HEK293 (cell line): Measurements from ENCODE around the gene AFG1L.

Source experiments
- ELK4 ChIP-seq: IDR thresholded peaks from 2 replicates; pipeline ENCODE4 v1.6.1; 2011; ENCODE audit warnings: mild to moderate bottlenecking, low read depth, low read length, borderline replicate concordance
- FEZF1 ChIP-seq: fragments of 450-650 bp; formaldehyde crosslinking; IDR thresholded peaks from 2 replicates; pipeline ENCODE4 v1.5.1; 2016; ENCODE audit warnings: missing biosample characterization, missing genetic modification characterization
- GLIS2 ChIP-seq: fragments of 450-650 bp; formaldehyde crosslinking; IDR thresholded peaks from 2 replicates; pipeline ENCODE4 v1.5.1; 2016; ENCODE audit warnings: missing biosample characterization, missing genetic modification characterization
- KLF1 ChIP-seq: fragments of 450-650 bp; formaldehyde crosslinking; IDR thresholded peaks from 2 replicates; pipeline ENCODE4 v1.5.1; 2016; ENCODE audit warnings: missing biosample characterization, missing genetic modification characterization
- KLF16 ChIP-seq: fragments of 450-650 bp; formaldehyde crosslinking; IDR thresholded peaks from 2 replicates; pipeline ENCODE4 v1.5.1; 2017; ENCODE audit warnings: missing biosample characterization, missing genetic modification characterization
- PATZ1 ChIP-seq: fragments of 450-650 bp; formaldehyde crosslinking; IDR thresholded peaks from 2 replicates; pipeline ENCODE4 v1.5.1; 2016; ENCODE audit warnings: missing biosample characterization, missing genetic modification characterization
- PRDM4 ChIP-seq: fragments of 450-650 bp; formaldehyde crosslinking; IDR thresholded peaks from 2 replicates; pipeline ENCODE4 v1.5.1; 2017; ENCODE audit warnings: missing biosample characterization, missing genetic modification characterization
- TSHZ1 ChIP-seq: fragments of 450-650 bp; formaldehyde crosslinking; IDR thresholded peaks from 2 replicates; pipeline ENCODE4 v1.5.1; 2016; ENCODE audit warnings: missing biosample characterization, missing genetic modification characterization, borderline replicate concordance
- ZBTB11 ChIP-seq: fragments of 450-650 bp; formaldehyde crosslinking; conservative IDR thresholded peaks from 2 replicates; pipeline ENCODE4 v1.5.1; 2016; ENCODE audit warnings: low read depth, missing biosample characterization, missing genetic modification characterization
- ZBTB6 ChIP-seq: fragments of 450-650 bp; formaldehyde crosslinking; IDR thresholded peaks from 2 replicates; pipeline ENCODE4 v1.5.1; 2017; ENCODE audit warnings: missing biosample characterization, missing genetic modification characterization
- ZNF114 ChIP-seq: fragments of 450-650 bp; formaldehyde crosslinking; IDR thresholded peaks from 2 replicates; pipeline ENCODE4 v1.5.0; 2017; ENCODE audit warnings: missing biosample characterization, missing genetic modification characterization
- ZNF132 ChIP-seq: fragments of 450-650 bp; formaldehyde crosslinking; IDR thresholded peaks from 2 replicates; pipeline ENCODE4 v1.5.1; 2017; ENCODE audit warnings: missing biosample characterization, missing genetic modification characterization, borderline replicate concordance
- ZNF146 ChIP-seq: fragments of 450-650 bp; formaldehyde crosslinking; IDR thresholded peaks from 2 replicates; pipeline ENCODE4 v1.5.1; 2016; ENCODE audit warnings: missing biosample characterization, missing genetic modification characterization
- ZNF157 ChIP-seq: fragments of 450-650 bp; formaldehyde crosslinking; IDR thresholded peaks from 2 replicates; pipeline ENCODE4 v1.5.1; 2016; ENCODE audit warnings: missing biosample characterization, missing genetic modification characterization
- ZNF174 ChIP-seq: fragments of 450-650 bp; formaldehyde crosslinking; IDR thresholded peaks from 2 replicates; pipeline ENCODE4 v1.5.0; 2017; ENCODE audit warnings: missing biosample characterization, mild to moderate bottlenecking, missing genetic modification characterization
- ZNF266 ChIP-seq: fragments of 450-650 bp; formaldehyde crosslinking; IDR thresholded peaks from 2 replicates; pipeline ENCODE4 v1.5.1; 2016; ENCODE audit warnings: missing biosample characterization, missing genetic modification characterization, low read depth
- ZNF341 ChIP-seq: fragments of 450-650 bp; formaldehyde crosslinking; IDR thresholded peaks from 2 replicates; pipeline ENCODE4; 2016; ENCODE audit warnings: low read depth, missing biosample characterization, missing genetic modification characterization
- ZNF391 ChIP-seq: fragments of 450-650 bp; formaldehyde crosslinking; IDR thresholded peaks from 2 replicates; pipeline ENCODE4 v1.5.1; 2016; ENCODE audit warnings: low read depth, missing biosample characterization, missing genetic modification characterization, borderline replicate concordance
- ZNF510 ChIP-seq: fragments of 450-650 bp; formaldehyde crosslinking; IDR thresholded peaks from 2 replicates; pipeline ENCODE4 v1.5.1; 2018; ENCODE audit warnings: mild to moderate bottlenecking, missing genetic modification characterization, missing biosample characterization; ENCODE audit not compliant: insufficient replicate concordance
- ZNF521 ChIP-seq: fragments of 450-650 bp; formaldehyde crosslinking; IDR thresholded peaks from 2 replicates; pipeline ENCODE4 v1.5.1; 2017; ENCODE audit warnings: missing biosample characterization, mild to moderate bottlenecking, missing genetic modification characterization
- ZNF560 ChIP-seq: fragments of 450-650 bp; formaldehyde crosslinking; IDR thresholded peaks from 2 replicates; pipeline ENCODE4 v1.5.1; 2017; ENCODE audit warnings: missing biosample characterization, missing genetic modification characterization, borderline replicate concordance
- ZNF621 ChIP-seq: fragments of 450-650 bp; formaldehyde crosslinking; IDR thresholded peaks from 2 replicates; pipeline ENCODE4 v1.5.1; 2017; ENCODE audit warnings: missing biosample characterization, missing genetic modification characterization
- ZNF623 ChIP-seq: fragments of 450-650 bp; formaldehyde crosslinking; IDR thresholded peaks from 2 replicates; pipeline ENCODE4 v1.5.1; 2016; ENCODE audit warnings: missing biosample characterization, missing genetic modification characterization
- ZNF658 ChIP-seq: fragments of 450-650 bp; formaldehyde crosslinking; IDR thresholded peaks from 2 replicates; pipeline ENCODE4; 2016; ENCODE audit warnings: missing biosample characterization, missing genetic modification characterization
- ZNF843 ChIP-seq: fragments of 450-650 bp; formaldehyde crosslinking; IDR thresholded peaks from 2 replicates; pipeline ENCODE4 v1.5.1; 2016; ENCODE audit warnings: missing biosample characterization, missing genetic modification characterization

Gene AFG1L

GRCh38 chr6:108560463-108561308 is 265.8 kb downstream of the AFG1L start, which contains the start of gene FOXO3 (continued):
- no peak for TF ChIP-seq ZNF623 (tag by site-specific recombination)
- TF ChIP-seq ZNF510: no peak
- TF ChIP-seq ZNF621 (tag by site-specific recombination): no peak
- no peak for TF ChIP-seq ZBTB11 (tag by site-specific recombination)
- no peak for TF ChIP-seq ZNF132 (tag by site-specific recombination)
- peak; percentile 98 for TF ChIP-seq GLIS2 (tag by site-specific recombination)
- no peak for TF ChIP-seq TSHZ1 (tag by site-specific recombination)
- no peak for TF ChIP-seq ZNF174
- peak; percentile 69; the same call in 1 of the 2 replicates for TF ChIP-seq ZNF391
- peak; percentile 69 for TF ChIP-seq KLF16
- TF ChIP-seq ELK4: no peak
- peak; percentile 7; the same call in 1 of the 2 replicates for TF ChIP-seq KLF1 (tag by site-specific recombination)
- TF ChIP-seq ZNF146: no peak
- no peak for TF ChIP-seq ZNF114 (tag by site-specific recombination)
- peak; percentile 87 for TF ChIP-seq ZBTB6 (tag by site-specific recombination)
- TF ChIP-seq PATZ1 (tag by site-specific recombination): peak; percentile 95
- no peak for TF ChIP-seq ZNF266
- TF ChIP-seq FEZF1 (tag by site-specific recombination): no peak
- TF ChIP-seq ZNF521 (tag by site-specific recombination): no peak
- TF ChIP-seq ZNF658 (tag by site-specific recombination): no peak
- TF ChIP-seq ZNF560 (tag by site-specific recombination): no peak
- TF ChIP-seq ZNF157: no peak
- TF ChIP-seq ZNF341 (tag by site-specific recombination): no peak; the same call in 1 of the 2 replicates
- peak; percentile 47; the same call in 1 of the 2 replicates for TF ChIP-seq ZNF843 (tag by site-specific recombination)
- no peak for TF ChIP-seq PRDM4 (tag by site-specific recombination)
